GM18517 (cell line): Measurements from ENCODE around the gene FUT7.

Experiments used
- ATAC-seq: cut with Tn5 transposase; IDR thresholded peaks from one replicate; pipeline ENCODE4 v1.9.1; 2021; ENCODE audit warnings: mild to moderate bottlenecking, moderate library complexity; ENCODE audit not compliant: unreplicated experiment

The FUT7 gene

DNA sequence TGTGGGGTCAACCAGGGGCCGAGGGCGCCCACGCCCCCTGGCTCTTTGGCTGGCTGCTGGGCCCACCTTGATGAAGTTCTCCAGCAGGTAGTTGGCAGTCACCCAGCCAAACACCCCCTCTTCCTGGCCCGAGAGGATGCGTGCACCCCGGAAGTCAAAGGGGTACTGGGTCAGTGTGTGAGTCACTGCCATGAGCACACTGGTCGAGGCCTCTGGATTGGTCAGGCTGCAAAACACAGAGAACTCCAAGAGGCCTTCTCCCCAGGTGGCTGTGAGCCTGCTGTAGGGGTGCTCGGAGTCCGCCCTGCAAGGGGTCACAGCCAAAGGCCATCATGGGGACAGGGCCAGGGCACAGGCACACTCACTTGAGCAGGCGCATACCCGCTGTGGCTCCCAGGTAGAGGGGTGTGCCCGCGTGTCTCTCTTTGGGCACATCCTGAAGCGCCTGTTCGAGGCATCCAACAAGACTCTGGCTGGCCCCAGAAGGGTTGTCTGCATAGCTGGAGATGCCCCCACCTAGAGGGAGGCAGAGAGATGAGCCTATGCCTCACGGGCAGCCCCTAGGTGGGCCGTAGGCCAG, 19.3 kb upstream of the FUT7 start:
- no peak for ATAC-seq

GRCh38 chr9:137050570-137050969, 18.7 kb upstream of the FUT7 start:
- ATAC-seq = no peak

GRCh38 chr9:137049544-137050449, 17.9 kb upstream of the FUT7 start:
- no peak for ATAC-seq

GRCh38 chr9:137048655-137049543, 17.0 kb upstream of the FUT7 start:
- no peak for ATAC-seq

DNA sequence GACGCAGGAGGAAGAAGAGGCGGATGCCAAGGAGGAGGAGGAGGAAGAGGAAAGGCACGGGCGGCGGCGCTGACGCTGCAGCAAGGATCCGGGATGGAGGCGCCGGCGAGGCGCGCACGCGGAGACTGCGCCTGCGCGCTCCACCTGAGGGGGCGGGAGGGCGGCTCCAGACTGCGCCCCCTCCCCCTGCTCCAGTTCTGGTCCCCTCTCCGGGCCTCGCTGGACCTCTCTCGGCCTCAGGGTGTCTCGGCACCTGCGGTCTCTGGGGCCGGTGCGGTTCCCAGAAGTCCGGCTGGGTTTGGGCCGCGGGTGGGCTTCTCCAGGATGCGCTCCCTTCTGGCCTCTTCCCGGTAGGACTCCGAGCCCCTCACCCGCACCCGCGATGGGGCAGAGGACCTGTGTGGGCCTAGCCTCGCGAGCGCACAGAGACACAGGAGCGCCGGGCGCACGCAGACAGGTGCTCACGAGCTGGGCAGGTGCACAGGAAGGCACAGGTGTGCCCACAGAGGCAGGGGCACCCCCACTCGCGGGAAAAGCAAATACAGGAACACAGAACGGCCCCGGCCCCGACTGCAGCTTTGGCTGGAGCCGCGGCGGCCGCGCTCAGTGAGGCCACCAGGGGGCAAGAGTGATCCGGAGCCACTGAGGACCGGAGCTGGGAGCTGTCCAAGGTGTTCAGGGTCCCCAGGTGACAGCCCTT, 14.3 kb upstream of the FUT7 start, which contains the start of gene NPDC1:
NPDC1 (minus strand) TSS at position 90 of the 700 bp plus-strand sequence. CDS start 188 bp downstream, outside the sequence.
- ATAC-seq = no peak

- ATAC-seq = no peak
These were observed 13.6 kb upstream of the FUT7 start for GRCh38 chr9:137045294-137046087.

- no peak for ATAC-seq
These were observed 12.8 kb upstream of the FUT7 start for GRCh38 chr9:137044502-137045177.

DNA sequence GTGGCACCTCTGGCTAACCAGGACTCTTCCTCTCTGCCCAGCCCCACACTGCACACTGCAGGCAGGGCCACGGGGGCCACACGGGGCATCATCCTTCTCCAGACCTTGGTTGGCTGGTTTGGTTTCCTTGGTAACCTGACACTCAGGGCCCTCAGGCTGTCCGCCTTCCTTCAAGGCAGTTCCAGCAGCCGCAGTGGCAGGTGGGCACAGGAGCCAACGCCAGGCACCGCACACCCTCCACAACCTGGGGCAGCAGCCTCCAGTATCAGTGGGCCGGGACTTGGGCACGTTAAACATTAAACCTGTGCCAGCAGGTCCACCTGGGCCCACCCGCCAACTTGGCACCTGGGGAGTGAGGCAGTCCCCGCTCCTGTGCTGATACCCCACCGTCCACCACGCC, 12.1 kb upstream of the FUT7 start:
- ATAC-seq = no peak

GRCh38 chr9:137042751-137043727, 11.2 kb upstream of the FUT7 start:
- ATAC-seq = no peak

GRCh38 chr9:137041124-137041523, 9.2 kb upstream of the FUT7 start:
- no peak for ATAC-seq

GRCh38 chr9:137040568-137040967, 8.7 kb upstream of the FUT7 start:
- ATAC-seq = no peak

DNA sequence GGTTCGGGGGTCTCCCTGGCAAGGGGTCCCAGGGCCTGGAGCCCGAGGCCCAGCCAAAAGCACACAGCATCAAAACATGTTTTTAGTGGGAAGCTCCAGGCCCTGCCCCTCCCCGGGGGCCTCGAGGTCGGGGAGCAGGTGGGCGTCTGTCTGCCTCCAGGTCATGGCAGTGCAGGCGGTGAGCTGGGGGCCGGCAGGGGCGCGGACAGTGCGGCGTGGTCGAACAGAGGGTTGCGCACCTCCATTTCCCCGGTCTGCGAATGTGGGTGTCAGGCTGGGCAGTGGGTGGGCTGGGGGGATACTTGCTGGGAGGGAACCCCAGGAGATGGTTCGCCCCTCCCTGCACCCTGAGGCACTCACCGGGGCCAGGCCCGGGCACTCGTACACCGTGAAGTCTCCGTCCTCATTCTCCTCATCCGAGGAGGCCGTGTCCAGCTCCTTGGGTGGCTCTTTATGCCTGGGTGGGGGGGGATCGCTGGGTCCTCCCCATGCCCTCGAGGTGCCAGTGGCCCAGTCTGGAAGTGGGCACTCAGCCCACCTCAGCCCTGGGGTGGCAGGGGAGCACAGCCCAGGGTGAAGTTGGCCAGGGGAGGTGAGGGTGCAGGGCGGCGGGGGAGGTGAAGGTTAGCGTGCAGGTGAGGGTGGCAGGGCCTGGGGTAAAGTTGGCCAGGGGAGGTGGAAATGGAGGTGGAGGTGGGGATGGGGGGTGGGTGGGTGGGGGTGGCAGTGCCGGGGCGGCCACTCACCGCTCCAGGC, 7.9 kb upstream of the FUT7 start:
- no peak for ATAC-seq

GRCh38 chr9:137038916-137039315, 7.0 kb upstream of the FUT7 start:
- no peak for ATAC-seq

GRCh38 chr9:137037483-137037882, 5.6 kb upstream of the FUT7 start:
- no peak for ATAC-seq

- no peak for ATAC-seq
These were observed 5.1 kb upstream of the FUT7 start for GRCh38 chr9:137037035-137037434.

GRCh38 chr9:137035937-137036336, 4.0 kb upstream of the FUT7 start:
- ATAC-seq = no peak

DNA sequence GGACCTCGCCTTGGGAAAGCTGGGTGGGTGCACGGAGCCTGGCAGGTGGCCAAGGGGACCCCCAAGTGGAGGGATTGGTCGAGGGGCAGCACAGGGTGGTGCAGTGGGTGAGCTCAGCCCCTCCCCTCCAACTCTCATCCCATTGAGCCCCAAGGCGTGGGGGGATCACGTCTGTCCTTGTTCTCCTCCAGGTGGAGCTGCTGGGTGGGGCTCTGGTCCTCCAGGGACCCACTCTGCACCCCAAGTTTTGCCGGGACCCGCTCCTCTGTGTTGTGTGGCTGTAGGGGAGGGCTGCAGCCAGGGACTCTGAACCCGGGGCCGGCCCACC, 3.6 kb upstream of the FUT7 start:
- ATAC-seq = no peak
